ENCODE measurements around the gene DCST2.

GRCh38 chr1:155017946-155018316 lies 15.7 kb downstream of the DCST2 start:
- TF ChIP-seq REST (IDR thresholded peaks at IDR 0.05; ENCODE audit: insufficient read depth in 1 of 2, low read depth in 2 of 2, low read length in 2 of 2) (no peak), FOXP2 (optimal IDR thresholded peaks at IDR 0.05; ENCODE audit: borderline replicate concordance, extremely low read depth, extremely low read length, insufficient read depth) (no peak), POLR2AphosphoS5 (IDR thresholded peaks at IDR 0.05; ENCODE audit: low read depth, low read length) (no peak), TAF1 (IDR thresholded peaks at IDR 0.05; ENCODE audit: borderline replicate concordance, insufficient read depth, low read length) (no peak)

All from PFSK-1 (cell line).